ENCODE measurements around the gene SLC30A3.
A peak's percentile ranks its signal among the peaks of the same experiment; 100 is the strongest.

SLC30A3 gene

GRCh38 chr2:27231921-27232320, 30.9 kb downstream of the SLC30A3 start:
- DNase-seq (ENCODE audit: low spot score): no peak

GRCh38 chr2:27227501-27227900, 35.3 kb downstream of the SLC30A3 start:
- no peak for DNase-seq (ENCODE audit: low spot score)

GRCh38 chr2:27225526-27225925, 37.3 kb downstream of the SLC30A3 start:
- no peak for DNase-seq (ENCODE audit: low spot score)

GRCh38 chr2:27223416-27223815, 39.4 kb downstream of the SLC30A3 start:
- DNase-seq (ENCODE audit: low spot score): no peak

GRCh38 chr2:27222407-27222806, 40.4 kb downstream of the SLC30A3 start:
- no peak for DNase-seq (ENCODE audit: low spot score)

GRCh38 chr2:27221166-27221565, 41.7 kb downstream of the SLC30A3 start:
- DNase-seq (ENCODE audit: low spot score): no peak

- DNase-seq (ENCODE audit: low spot score): no peak
Observed at GRCh38 chr2:27220091-27220490, 42.8 kb downstream of the SLC30A3 start.

GRCh38 chr2:27219091-27219490, 43.8 kb downstream of the SLC30A3 start:
- no peak for DNase-seq (ENCODE audit: low spot score)

GRCh38 chr2:27218614-27219013, 44.2 kb downstream of the SLC30A3 start:
- DNase-seq (ENCODE audit: low spot score): no peak

- peak; percentile 93 for DNase-seq (ENCODE audit: low spot score)
Observed at GRCh38 chr2:27217173-27218121, 45.4 kb downstream of the SLC30A3 start, which contains the start of gene CAD. CAD (plus strand) TSS chr2:27217369; CDS start chr2:27217552, 183 bp downstream.

- DNase-seq (ENCODE audit: low spot score): no peak
Observed at GRCh38 chr2:27216416-27217137, 46.3 kb downstream of the SLC30A3 start.

GRCh38 chr2:27214941-27215340, 47.9 kb downstream of the SLC30A3 start:
- DNase-seq (ENCODE audit: low spot score): no peak

- no peak for DNase-seq (ENCODE audit: low spot score)
Observed at GRCh38 chr2:27212626-27213471, 50.0 kb downstream of the SLC30A3 start.

- DNase-seq (ENCODE audit: low spot score): peak; percentile 93
Observed at GRCh38 chr2:27211943-27212625, 50.8 kb downstream of the SLC30A3 start, which contains the start of the genes ATRAID and SLC5A6. ATRAID (plus strand) TSS chr2:27212041; CDS start chr2:27212369, 328 bp downstream. SLC5A6 (minus strand) TSS chr2:27212268; CDS start chr2:27207650, 4,618 bp downstream.

GRCh38 chr2:27211241-27211942, 51.5 kb downstream of the SLC30A3 start:
- DNase-seq (ENCODE audit: low spot score): peak; percentile 57

- DNase-seq (ENCODE audit: low spot score): no peak
Observed at GRCh38 chr2:27209621-27210401, 53.0 kb downstream of the SLC30A3 start.

GRCh38 chr2:27208486-27209050, 54.3 kb downstream of the SLC30A3 start:
- no peak for DNase-seq (ENCODE audit: low spot score)

GRCh38 chr2:27206346-27206745, 56.5 kb downstream of the SLC30A3 start:
- no peak for DNase-seq (ENCODE audit: low spot score)

GRCh38 chr2:27205206-27205605, 57.6 kb downstream of the SLC30A3 start:
- DNase-seq (ENCODE audit: low spot score): no peak
